Panc1 (cell line): ENCODE results near the gene MORC2. TPM values are rescaled to one million over a fixed set of nuclear protein-coding genes. Genes with fewer than 3 reads are reported as not detected.

ENCODE experiments used
- ATAC-seq: fragments of 200-7000 bp; cut with Tn5 transposase; 2 replicates; pipeline ENCODE4 v1.9.1; 2020; ENCODE audit warnings: mild to moderate bottlenecking, moderate library complexity
- BruUV-seq: library from RNA; stranded (reverse); fragments of 400-500 nt; replicated peaks from 2 replicates; lab custom pipeline; 2021; lab: Mats Ljungman, UMichigan
- CTCF ChIA-PET: fragments of 300-600 bp; sonication (Branson Sonifier 250); formaldehyde crosslinking; loops from one replicate; lab custom pipeline; 2022; ENCODE audit warnings: antibody characterized with exemption; lab: Charles Lee
- POLR2A ChIA-PET: fragments of 300-600 bp; sonication (Branson Sonifier 250); formaldehyde crosslinking; loops from one replicate; lab custom pipeline; 2022; ENCODE audit warnings: antibody characterized with exemption; lab: Charles Lee
- DNase-seq: peaks from one replicate; pipeline ENCODE4 v3.0.0-alpha.2; 2010; ENCODE audit warnings: low read depth, low spot score
- H3K27ac ChIP-seq: 2 replicates; pipeline ENCODE4 v1.5.1; 2011; ENCODE audit warnings: mild to moderate bottlenecking, low read length, inconsistent platforms
- H3K27me3 ChIP-seq: fragments of 200-500 bp; sonication (Bioruptor generic); 2 replicates; pipeline ENCODE4 v1.6.0; 2014; ENCODE audit warnings: low read length, inconsistent platforms; ENCODE audit not compliant: control insufficient read depth, insufficient read depth
- H3K36me3 ChIP-seq: fragments of 200-500 bp; sonication (Bioruptor generic); 2 replicates; pipeline ENCODE4 v1.5.1; 2014; ENCODE audit warnings: inconsistent platforms, mild to moderate bottlenecking, low read length, moderate library complexity; ENCODE audit not compliant: control insufficient read depth, insufficient read depth
- H3K4me1 ChIP-seq: 2 replicates; pipeline ENCODE4 v1.5.1; 2011; ENCODE audit warnings: inconsistent platforms, mild to moderate bottlenecking, low read length, moderate library complexity; ENCODE audit not compliant: control insufficient read depth, insufficient read depth
- H3K4me3 ChIP-seq, 2 experiments: 2 replicates each; pipeline ENCODE4 v1.5.1; 2011 to 2012; ENCODE audit warnings: low read depth in 2 of 2, low read length in 2 of 2, mild to moderate bottlenecking in 2 of 2, inconsistent platforms in 1 of 2, moderate library complexity in 1 of 2
- H3K9me3 ChIP-seq: fragments of 200-500 bp; sonication (Bioruptor generic); 2 replicates; pipeline ENCODE4 v1.5.1; 2014; ENCODE audit warnings: low read depth, mild to moderate bottlenecking, inconsistent platforms, low read length, moderate library complexity; ENCODE audit not compliant: control insufficient read depth, insufficient read depth
- POLR2AphosphoS5 ChIP-seq: IDR thresholded peaks from 2 replicates; pipeline ENCODE4 v1.6.1; 2012; ENCODE audit warnings: mild to moderate bottlenecking, low read depth, low read length, moderate library complexity
- SIN3A ChIP-seq: IDR thresholded peaks from 2 replicates; pipeline ENCODE4 v1.6.1; 2012; ENCODE audit warnings: low read depth, mild to moderate bottlenecking, low read length, moderate library complexity, borderline replicate concordance; ENCODE audit not compliant: insufficient read depth
- TCF7L2 ChIP-seq: IDR thresholded peaks from 2 replicates; pipeline ENCODE4 v1.6.1; 2011; ENCODE audit warnings: mild to moderate bottlenecking, low read depth, low read length, inconsistent platforms
- in situ Hi-C: cut with HindIII; loops from 2 replicates; pipeline ENCODE4 v1.10.0; 2016; ENCODE audit warnings: low sequenced_read_pairs, low pct_unique_long_range_greater_than_20kb
- intact Hi-C: fragments of 100-400 bp; cut with micrococcal nuclease; formaldehyde crosslinking; loops from one replicate; pipeline ENCODE4 v1.10.0; 2022; ENCODE audit not compliant: unreplicated experiment
- total RNA-seq: library from RNA; stranded (reverse); gene quantifications from one replicate; pipeline ENCODE4 v1.2.1, GENCODE V29; 2021; ENCODE audit not compliant: unreplicated experiment
- TF ChIP-seq, protein P1 (sequence below), 2 experiments: IDR thresholded peaks; 2 replicates each; pipeline ENCODE4 v1.6.1; 2011 to 2012; ENCODE audit warnings: low read depth in 2 of 2, control low read depth in 1 of 2, low read length in 1 of 2, mild to moderate bottlenecking in 1 of 2, moderate library complexity in 1 of 2; ENCODE audit not compliant: insufficient read depth in 1 of 2
- TF ChIP-seq, protein P2 (sequence below): fragments of 450-650 bp; IDR thresholded peaks from 2 replicates; pipeline ENCODE4 v1.5.1; 2017; ENCODE audit warnings: mild to moderate bottlenecking

The MORC2 gene
- total RNA-seq, 1 experiment from 2014 or later: 31.5 TPM

DNA sequence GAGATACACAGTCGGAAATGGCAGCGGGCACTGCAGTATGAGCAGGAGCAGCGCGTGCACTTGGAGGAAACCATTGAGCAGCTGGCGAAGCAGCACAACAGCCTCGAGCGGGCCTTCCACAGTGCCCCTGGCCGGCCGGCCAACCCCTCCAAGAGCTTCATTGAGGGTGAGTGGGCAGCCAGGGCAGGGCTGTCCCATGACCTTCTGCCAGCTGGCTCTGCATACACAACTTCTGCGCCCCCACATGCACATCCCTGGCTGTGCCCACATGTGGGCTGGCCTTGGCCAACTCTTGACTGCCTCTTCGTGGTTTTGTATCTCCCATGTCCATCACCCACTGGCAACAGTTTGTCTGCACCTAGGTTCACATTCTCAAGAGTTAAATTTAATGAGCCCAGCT lies 81.1 kb downstream of the MORC2 start:
- BruUV-seq: no TSS peak
- Histone ChIP-seq H3K9me3 (no peaks in the 10 kb centered on the region), H3K4me3 (no peak overlapping the region), H3K27ac (no peak overlapping the region), H3K36me3 (no peaks in the 10 kb centered on the region), H3K27me3 (no peaks in the 10 kb centered on the region), H3K4me1 (no peaks in the 10 kb centered on the region)
- ATAC-seq: no peak
- intact Hi-C loops: no loop called here
- POLR2A ChIA-PET: no interaction called here
- TF ChIP-seq TCF7L2: no peak
- TF ChIP-seq, protein P1, sequence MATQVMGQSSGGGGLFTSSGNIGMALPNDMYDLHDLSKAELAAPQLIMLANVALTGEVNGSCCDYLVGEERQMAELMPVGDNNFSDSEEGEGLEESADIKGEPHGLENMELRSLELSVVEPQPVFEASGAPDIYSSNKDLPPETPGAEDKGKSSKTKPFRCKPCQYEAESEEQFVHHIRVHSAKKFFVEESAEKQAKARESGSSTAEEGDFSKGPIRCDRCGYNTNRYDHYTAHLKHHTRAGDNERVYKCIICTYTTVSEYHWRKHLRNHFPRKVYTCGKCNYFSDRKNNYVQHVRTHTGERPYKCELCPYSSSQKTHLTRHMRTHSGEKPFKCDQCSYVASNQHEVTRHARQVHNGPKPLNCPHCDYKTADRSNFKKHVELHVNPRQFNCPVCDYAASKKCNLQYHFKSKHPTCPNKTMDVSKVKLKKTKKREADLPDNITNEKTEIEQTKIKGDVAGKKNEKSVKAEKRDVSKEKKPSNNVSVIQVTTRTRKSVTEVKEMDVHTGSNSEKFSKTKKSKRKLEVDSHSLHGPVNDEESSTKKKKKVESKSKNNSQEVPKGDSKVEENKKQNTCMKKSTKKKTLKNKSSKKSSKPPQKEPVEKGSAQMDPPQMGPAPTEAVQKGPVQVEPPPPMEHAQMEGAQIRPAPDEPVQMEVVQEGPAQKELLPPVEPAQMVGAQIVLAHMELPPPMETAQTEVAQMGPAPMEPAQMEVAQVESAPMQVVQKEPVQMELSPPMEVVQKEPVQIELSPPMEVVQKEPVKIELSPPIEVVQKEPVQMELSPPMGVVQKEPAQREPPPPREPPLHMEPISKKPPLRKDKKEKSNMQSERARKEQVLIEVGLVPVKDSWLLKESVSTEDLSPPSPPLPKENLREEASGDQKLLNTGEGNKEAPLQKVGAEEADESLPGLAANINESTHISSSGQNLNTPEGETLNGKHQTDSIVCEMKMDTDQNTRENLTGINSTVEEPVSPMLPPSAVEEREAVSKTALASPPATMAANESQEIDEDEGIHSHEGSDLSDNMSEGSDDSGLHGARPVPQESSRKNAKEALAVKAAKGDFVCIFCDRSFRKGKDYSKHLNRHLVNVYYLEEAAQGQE (IDR thresholded peaks at IDR 0.05; ENCODE audit: insufficient read depth in 1 of 2, low read depth in 2 of 2, low read length in 1 of 2): no peak
- TF ChIP-seq, protein P2, sequence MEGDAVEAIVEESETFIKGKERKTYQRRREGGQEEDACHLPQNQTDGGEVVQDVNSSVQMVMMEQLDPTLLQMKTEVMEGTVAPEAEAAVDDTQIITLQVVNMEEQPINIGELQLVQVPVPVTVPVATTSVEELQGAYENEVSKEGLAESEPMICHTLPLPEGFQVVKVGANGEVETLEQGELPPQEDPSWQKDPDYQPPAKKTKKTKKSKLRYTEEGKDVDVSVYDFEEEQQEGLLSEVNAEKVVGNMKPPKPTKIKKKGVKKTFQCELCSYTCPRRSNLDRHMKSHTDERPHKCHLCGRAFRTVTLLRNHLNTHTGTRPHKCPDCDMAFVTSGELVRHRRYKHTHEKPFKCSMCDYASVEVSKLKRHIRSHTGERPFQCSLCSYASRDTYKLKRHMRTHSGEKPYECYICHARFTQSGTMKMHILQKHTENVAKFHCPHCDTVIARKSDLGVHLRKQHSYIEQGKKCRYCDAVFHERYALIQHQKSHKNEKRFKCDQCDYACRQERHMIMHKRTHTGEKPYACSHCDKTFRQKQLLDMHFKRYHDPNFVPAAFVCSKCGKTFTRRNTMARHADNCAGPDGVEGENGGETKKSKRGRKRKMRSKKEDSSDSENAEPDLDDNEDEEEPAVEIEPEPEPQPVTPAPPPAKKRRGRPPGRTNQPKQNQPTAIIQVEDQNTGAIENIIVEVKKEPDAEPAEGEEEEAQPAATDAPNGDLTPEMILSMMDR: no peak
- TF ChIP-seq POLR2AphosphoS5: no peak
- TF ChIP-seq SIN3A: no peak
- in situ Hi-C loops: no loop called here
- DNase-seq: no peak
- CTCF ChIA-PET: no interaction called here

DNA sequence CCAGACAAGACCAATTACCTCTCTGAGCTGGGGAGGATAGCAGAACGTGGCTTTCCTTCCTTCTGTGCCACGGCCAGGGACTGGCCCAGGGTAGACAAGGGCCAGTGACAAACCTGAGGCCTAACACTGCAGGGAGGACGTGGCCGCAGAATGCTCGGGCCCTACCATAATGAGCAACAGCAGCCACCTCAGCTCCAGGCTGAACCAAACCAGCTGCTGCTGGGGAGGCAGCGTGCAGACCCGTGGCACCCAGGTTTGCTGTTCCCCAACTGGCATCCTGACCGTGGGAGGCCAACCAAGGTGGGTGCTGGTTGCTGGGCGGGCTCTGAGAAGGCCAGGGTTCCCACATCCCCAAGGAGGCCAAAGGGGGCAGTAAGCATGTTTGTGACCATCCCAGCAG lies 83.0 kb downstream of the MORC2 start:
- no peak overlapping the region for H3K4me3 ChIP-seq
- ChIA-PET POLR2A (no interaction called here), CTCF (no interaction called here)
- TF ChIP-seq, protein P2: no peak
- TF ChIP-seq, protein P1 (IDR thresholded peaks at IDR 0.05; ENCODE audit: insufficient read depth in 1 of 2, low read depth in 2 of 2, low read length in 1 of 2): no peak
- no peak for TF ChIP-seq TCF7L2
- no peak for TF ChIP-seq SIN3A
- TF ChIP-seq POLR2AphosphoS5: no peak
- no peaks in the 10 kb centered on the region for H3K27me3 ChIP-seq
- H3K9me3 ChIP-seq: no peaks in the 10 kb centered on the region
- no peak for ATAC-seq
- no peak for DNase-seq
- intact Hi-C loops: no loop called here
- H3K27ac ChIP-seq: no peak overlapping the region
- no TSS peak for BruUV-seq
- H3K36me3 ChIP-seq: no peaks in the 10 kb centered on the region
- H3K4me1 ChIP-seq: no peaks in the 10 kb centered on the region
- in situ Hi-C loops: no loop called here
